Calu3 (cell line): ENCODE results near the gene DNAJC22. TPM values are rescaled to one million over a fixed set of nuclear protein-coding genes. Genes with fewer than 3 reads are reported as not detected.
"Not testable (repeated sequence)": the region's sequence is repeated elsewhere in the genome, so short reads cannot be mapped to it uniquely, and the experiment has no call there.

Source experiments
- BruUV-seq: library from RNA; stranded (reverse); fragments of 400-500 nt; replicated peaks from 2 replicates; lab custom pipeline; 2021; lab: Mats Ljungman, UMichigan
- CTCF ChIA-PET: fragments of 300-600 bp; sonication (Branson Sonifier 250); formaldehyde crosslinking; loops from one replicate; lab custom pipeline; 2022; ENCODE audit warnings: antibody characterized with exemption; lab: Charles Lee
- DNase-seq: peaks from one replicate; pipeline ENCODE4 v3.0.0; 2022
- H3K27ac Mint-ChIP-seq: one replicate; pipeline ENCODE4 v1.8.0; 2022; ENCODE audit warnings: mixed read lengths; ENCODE audit not compliant: unreplicated experiment
- H3K27me3 Mint-ChIP-seq: one replicate; pipeline ENCODE4 v1.8.0; 2022; ENCODE audit warnings: mixed read lengths; ENCODE audit not compliant: unreplicated experiment
- H3K36me3 Mint-ChIP-seq: one replicate; pipeline ENCODE4 v1.8.0; 2022; ENCODE audit warnings: mild to moderate bottlenecking, moderate library complexity, mixed read lengths; ENCODE audit not compliant: insufficient read depth, unreplicated experiment
- H3K4me1 Mint-ChIP-seq: one replicate; pipeline ENCODE4 v1.8.0; 2022; ENCODE audit warnings: mild to moderate bottlenecking, low read depth, mixed read lengths; ENCODE audit not compliant: unreplicated experiment
- H3K4me3 Mint-ChIP-seq: one replicate; pipeline ENCODE4 v1.8.0; 2022; ENCODE audit warnings: mild to moderate bottlenecking, low read depth, moderate library complexity, mixed read lengths; ENCODE audit not compliant: unreplicated experiment
- H3K9me3 Mint-ChIP-seq: one replicate; pipeline ENCODE4 v1.8.0; 2022; ENCODE audit warnings: low read depth, mixed read lengths; ENCODE audit not compliant: unreplicated experiment
- CTCF ChIP-seq: fragments of 200-600 bp; IDR thresholded peaks from one replicate; pipeline ENCODE4 v1.8.0; 2022; ENCODE audit warnings: antibody characterized with exemption; ENCODE audit not compliant: unreplicated experiment
- intact Hi-C: fragments of 100-400 bp; cut with micrococcal nuclease; formaldehyde crosslinking; loops from one replicate; pipeline ENCODE4 v1.10.0; 2022; ENCODE audit not compliant: unreplicated experiment
- total RNA-seq: library from RNA; stranded (reverse); gene quantifications from 2 replicates; pipeline ENCODE4 v1.2.3, GENCODE V29; 2022

DNAJC22 gene
- total RNA-seq, 1 experiment from 2014 or later = 9.6 TPM

- Mint-ChIP-seq H3K9me3 (no peaks in the 10 kb centered on the region), H3K27ac (no peak overlapping the region), H3K4me3 (no peak overlapping the region), H3K27me3 (peaks cover 13% of the 10 kb centered on the region), H3K4me1 (peaks cover 11% of the 10 kb centered on the region), H3K36me3 (peaks cover 24% of the 10 kb centered on the region)
- DNase-seq = no peak
- no peak for TF ChIP-seq CTCF
- CTCF ChIA-PET = no interaction called here
- intact Hi-C loops = no loop called here
- BruUV-seq = no TSS peak
Measured at GRCh38 chr12:49332891-49333371, 13.8 kb upstream of the DNAJC22 start.

GRCh38 chr12:49333778-49334177 is 12.9 kb upstream of the DNAJC22 start:
- H3K27ac Mint-ChIP-seq, CTCF ChIA-PET, BruUV-seq, H3K9me3 Mint-ChIP-seq, H3K4me3 Mint-ChIP-seq, DNase-seq, intact Hi-C loops: not testable (repeated sequence)
- Mint-ChIP-seq H3K4me1 (peaks cover 12% of the 10 kb centered on the region), H3K27me3 (peaks cover 17% of the 10 kb centered on the region), H3K36me3 (peaks cover 22% of the 10 kb centered on the region)

GRCh38 chr12:49334226-49334625 is 12.5 kb upstream of the DNAJC22 start:
- no peaks in the 10 kb centered on the region for H3K9me3 Mint-ChIP-seq
- peaks cover 18% of the 10 kb centered on the region for H3K36me3 Mint-ChIP-seq
- DNase-seq = no peak
- H3K4me3 Mint-ChIP-seq = no peak overlapping the region
- peaks cover 19% of the 10 kb centered on the region for H3K27me3 Mint-ChIP-seq
- peaks cover 16% of the 10 kb centered on the region for H3K4me1 Mint-ChIP-seq
- CTCF ChIA-PET = no interaction called here
- intact Hi-C loops = no loop called here
- no peak overlapping the region for H3K27ac Mint-ChIP-seq
- BruUV-seq = no TSS peak
- TF ChIP-seq CTCF = no peak

GRCh38 chr12:49334681-49335080 is 12.0 kb upstream of the DNAJC22 start:
- BruUV-seq = no TSS peak
- CTCF ChIA-PET = no interaction called here
- intact Hi-C loops = no loop called here
- no peak overlapping the region for H3K27ac Mint-ChIP-seq
- DNase-seq = no peak
- peaks cover 18% of the 10 kb centered on the region for H3K36me3 Mint-ChIP-seq
- no peak for TF ChIP-seq CTCF
- H3K4me1 Mint-ChIP-seq = peaks cover 21% of the 10 kb centered on the region
- no peak overlapping the region for H3K4me3 Mint-ChIP-seq
- H3K9me3 Mint-ChIP-seq = no peaks in the 10 kb centered on the region
- peaks cover 24% of the 10 kb centered on the region for H3K27me3 Mint-ChIP-seq

GRCh38 chr12:49335118-49335954 is 11.4 kb upstream of the DNAJC22 start:
- Mint-ChIP-seq H3K27me3 (peaks cover 30% of the 10 kb centered on the region), H3K4me1 (peaks cover 27% of the 10 kb centered on the region), H3K36me3 (peaks cover 18% of the 10 kb centered on the region), H3K9me3 (no peaks in the 10 kb centered on the region), H3K4me3 (no peak overlapping the region), H3K27ac (no peak overlapping the region)
- CTCF ChIA-PET = interaction anchor here (2.3 kb wide), 1 partner anchor 12 kb away, joined by 7 read pairs; the partner anchor contains the start of gene DNAJC22
- no peak for TF ChIP-seq CTCF
- no TSS peak for BruUV-seq
- intact Hi-C loops = no loop called here
- no peak for DNase-seq
